Measurements from ENCODE around the gene LRRC37B.

LRRC37B gene

DNA sequence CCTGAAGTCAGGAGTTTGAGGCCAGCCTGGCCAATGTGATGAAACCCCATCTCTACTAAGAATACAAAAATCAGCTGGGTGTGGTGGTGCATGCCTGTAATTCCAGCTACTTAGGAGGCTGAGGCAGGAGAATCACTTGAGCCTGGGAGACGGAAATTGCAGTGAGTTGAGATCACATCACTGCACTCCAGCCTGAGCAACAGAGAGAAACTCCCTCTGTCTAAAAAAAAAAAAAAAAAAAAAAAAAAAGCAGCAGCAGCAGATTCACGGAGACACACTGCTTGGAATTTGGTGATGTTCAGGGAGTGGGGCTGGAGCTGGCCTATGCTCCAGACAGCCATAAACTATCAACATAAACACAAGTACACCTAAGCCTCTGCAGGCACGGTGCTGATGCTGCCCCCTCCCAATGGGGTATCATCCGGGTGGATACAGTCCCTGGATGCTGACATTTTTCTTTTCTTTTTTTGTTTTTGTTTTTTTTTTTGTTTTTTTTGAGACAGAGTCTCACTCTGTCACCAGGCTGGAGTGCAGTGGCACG is 95.5 kb downstream of the LRRC37B start:
- DNase-seq (ENCODE audit: low spot score), result no peak
- Histone ChIP-seq H3K27ac (no peak overlapping the region), H3K4me3 (no peak overlapping the region)
- TF ChIP-seq, protein P1, sequence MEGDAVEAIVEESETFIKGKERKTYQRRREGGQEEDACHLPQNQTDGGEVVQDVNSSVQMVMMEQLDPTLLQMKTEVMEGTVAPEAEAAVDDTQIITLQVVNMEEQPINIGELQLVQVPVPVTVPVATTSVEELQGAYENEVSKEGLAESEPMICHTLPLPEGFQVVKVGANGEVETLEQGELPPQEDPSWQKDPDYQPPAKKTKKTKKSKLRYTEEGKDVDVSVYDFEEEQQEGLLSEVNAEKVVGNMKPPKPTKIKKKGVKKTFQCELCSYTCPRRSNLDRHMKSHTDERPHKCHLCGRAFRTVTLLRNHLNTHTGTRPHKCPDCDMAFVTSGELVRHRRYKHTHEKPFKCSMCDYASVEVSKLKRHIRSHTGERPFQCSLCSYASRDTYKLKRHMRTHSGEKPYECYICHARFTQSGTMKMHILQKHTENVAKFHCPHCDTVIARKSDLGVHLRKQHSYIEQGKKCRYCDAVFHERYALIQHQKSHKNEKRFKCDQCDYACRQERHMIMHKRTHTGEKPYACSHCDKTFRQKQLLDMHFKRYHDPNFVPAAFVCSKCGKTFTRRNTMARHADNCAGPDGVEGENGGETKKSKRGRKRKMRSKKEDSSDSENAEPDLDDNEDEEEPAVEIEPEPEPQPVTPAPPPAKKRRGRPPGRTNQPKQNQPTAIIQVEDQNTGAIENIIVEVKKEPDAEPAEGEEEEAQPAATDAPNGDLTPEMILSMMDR (IDR thresholded peaks at IDR 0.05), result no peak
